Measurements from ENCODE around the gene NT5DC2.

GRCh38 chr3:52527039-52527731 is 6.5 kb downstream of the NT5DC2 start:
- TF ChIP-seq, protein P1, sequence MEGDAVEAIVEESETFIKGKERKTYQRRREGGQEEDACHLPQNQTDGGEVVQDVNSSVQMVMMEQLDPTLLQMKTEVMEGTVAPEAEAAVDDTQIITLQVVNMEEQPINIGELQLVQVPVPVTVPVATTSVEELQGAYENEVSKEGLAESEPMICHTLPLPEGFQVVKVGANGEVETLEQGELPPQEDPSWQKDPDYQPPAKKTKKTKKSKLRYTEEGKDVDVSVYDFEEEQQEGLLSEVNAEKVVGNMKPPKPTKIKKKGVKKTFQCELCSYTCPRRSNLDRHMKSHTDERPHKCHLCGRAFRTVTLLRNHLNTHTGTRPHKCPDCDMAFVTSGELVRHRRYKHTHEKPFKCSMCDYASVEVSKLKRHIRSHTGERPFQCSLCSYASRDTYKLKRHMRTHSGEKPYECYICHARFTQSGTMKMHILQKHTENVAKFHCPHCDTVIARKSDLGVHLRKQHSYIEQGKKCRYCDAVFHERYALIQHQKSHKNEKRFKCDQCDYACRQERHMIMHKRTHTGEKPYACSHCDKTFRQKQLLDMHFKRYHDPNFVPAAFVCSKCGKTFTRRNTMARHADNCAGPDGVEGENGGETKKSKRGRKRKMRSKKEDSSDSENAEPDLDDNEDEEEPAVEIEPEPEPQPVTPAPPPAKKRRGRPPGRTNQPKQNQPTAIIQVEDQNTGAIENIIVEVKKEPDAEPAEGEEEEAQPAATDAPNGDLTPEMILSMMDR (conservative IDR thresholded peaks at IDR 0.05 in 1 of 2, IDR thresholded peaks at IDR 0.05 in 1 of 2; ENCODE audit: low read depth in 1 of 2, low read length in 2 of 2) = no peak
- TF ChIP-seq EZH2 (IDR thresholded peaks at IDR 0.05; ENCODE audit: low read length, missing control alignments) = no peak

All from fibroblast of lung (primary cell).